Stomach smooth muscle (tissue), 2 donors: Measurements from ENCODE around the gene RPL31.
"Not testable (repeated sequence)": the region's sequence is repeated elsewhere in the genome, so short reads cannot be mapped to it uniquely, and the experiment has no call there.

ENCODE experiments used
- H3K27ac ChIP-seq: one replicate; pipeline ENCODE4 v1.7.0; 2013; ENCODE audit warnings: mild to moderate bottlenecking, low read length, inconsistent platforms
- H3K27me3 ChIP-seq, 2 donors: one replicate each; pipeline ENCODE4 v1.7.0; 2013; ENCODE audit warnings: low read length in 2 of 2; ENCODE audit not compliant: insufficient read depth in 2 of 2, control insufficient read depth in 1 of 2
- H3K36me3 ChIP-seq, 2 donors: one replicate each; pipeline ENCODE4 v1.7.0; 2013; ENCODE audit warnings: low read length in 2 of 2; ENCODE audit not compliant: control insufficient read depth in 2 of 2, insufficient read depth in 2 of 2
- H3K4me1 ChIP-seq: one replicate; pipeline ENCODE4 v1.7.0; 2013; ENCODE audit warnings: low read length; ENCODE audit not compliant: control insufficient read depth, insufficient read depth
- H3K4me3 ChIP-seq, 2 donors: one replicate each; pipeline ENCODE4 v1.7.0; 2013; ENCODE audit warnings: low read length in 2 of 2
- H3K9ac ChIP-seq, 2 donors: one replicate each; pipeline ENCODE4 v1.7.0; 2013; ENCODE audit warnings: low read length in 2 of 2, mild to moderate bottlenecking in 1 of 2
- H3K9me3 ChIP-seq, 2 donors: one replicate each; pipeline ENCODE4 v1.7.0; 2013; ENCODE audit warnings: low read length in 2 of 2; ENCODE audit not compliant: control insufficient read depth in 2 of 2
- donor health status: healthy.
- donor health status: Pancreatic carcinoma.

RPL31 gene

GRCh38 chr2:101045330-101045729 lies 43.2 kb downstream of the RPL31 start:
- Histone ChIP-seq H3K27me3 (no peaks in the 10 kb centered on the region), H3K27ac (no peak overlapping the region), H3K36me3 (peaks cover 3% of the 10 kb centered on the region in 2 donors), H3K9ac (no peak overlapping the region), H3K4me3 (no peak overlapping the region), H3K4me1 (peaks cover 4% of the 10 kb centered on the region), H3K9me3 (no peaks in the 10 kb centered on the region)

- Histone ChIP-seq H3K9ac (no peak overlapping the region), H3K4me3 (no peak overlapping the region), H3K27ac (no peak overlapping the region), H3K27me3 (no peaks in the 10 kb centered on the region), H3K36me3 (peaks cover 3 to 4% of the 10 kb centered on the region in 2 donors), H3K4me1 (peaks cover 4% of the 10 kb centered on the region), H3K9me3 (no peaks in the 10 kb centered on the region)
These were observed 45.1 kb downstream of the RPL31 start for GRCh38 chr2:101047075-101047766.

GRCh38 chr2:101047774-101048173 lies 45.7 kb downstream of the RPL31 start:
- Histone ChIP-seq H3K9ac (no peak overlapping the region), H3K4me3 (no peak overlapping the region), H3K4me1 (peaks cover 4% of the 10 kb centered on the region), H3K36me3 (peaks cover 3 to 4% of the 10 kb centered on the region in 2 donors), H3K27ac (no peak overlapping the region), H3K9me3 (no peaks in the 10 kb centered on the region), H3K27me3 (no peaks in the 10 kb centered on the region)

GRCh38 chr2:101048756-101049155 lies 46.7 kb downstream of the RPL31 start:
- Histone ChIP-seq H3K27me3 (no peaks in the 10 kb centered on the region), H3K36me3 (peaks cover 3 to 6% of the 10 kb centered on the region in 2 donors), H3K9me3 (no peaks in the 10 kb centered on the region)

GRCh38 chr2:101050886-101051285 lies 48.8 kb downstream of the RPL31 start:
- not testable (repeated sequence) for H3K4me3 ChIP-seq, H3K27ac ChIP-seq, H3K27me3 ChIP-seq, H3K9ac ChIP-seq, H3K9me3 ChIP-seq, H3K4me1 ChIP-seq
- H3K36me3 ChIP-seq: peaks cover 3 to 11% of the 10 kb centered on the region in 2 donors

More at GRCh38 chr2:101048756-101049155, 46.7 kb downstream of the RPL31 start:
- Histone ChIP-seq H3K27ac (no peak overlapping the region), H3K4me1 (peaks cover 4% of the 10 kb centered on the region), H3K9ac (no peak overlapping the region), H3K4me3 (no peak overlapping the region)

DNA sequence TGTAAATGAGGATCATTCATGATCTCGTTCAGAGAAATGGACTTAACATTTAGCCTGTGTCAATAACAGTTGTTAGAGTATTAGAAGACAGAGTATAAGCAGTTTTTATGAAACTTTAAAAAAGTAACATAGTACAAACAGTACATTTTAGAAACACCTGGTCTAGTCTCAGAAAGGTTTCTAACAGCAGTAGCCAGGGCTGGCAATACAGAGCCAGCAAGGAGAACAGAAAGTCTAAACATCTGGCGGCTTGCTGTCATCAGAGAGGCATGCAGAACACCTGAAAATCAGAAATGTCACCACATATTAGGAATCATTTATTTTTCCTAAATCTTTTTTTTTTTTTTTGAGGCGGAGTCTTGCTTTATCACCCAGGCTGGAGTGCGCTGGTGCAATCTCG lies 50.1 kb downstream of the RPL31 start:
- Histone ChIP-seq H3K36me3 (peaks cover 3 to 11% of the 10 kb centered on the region in 2 donors), H3K9me3 (no peaks in the 10 kb centered on the region)

GRCh38 chr2:101053117-101053516 lies 51.0 kb downstream of the RPL31 start:
- H3K36me3 ChIP-seq: peaks cover 3 to 12% of the 10 kb centered on the region in 2 donors
- H3K4me3 ChIP-seq: no peak overlapping the region
- H3K4me1 ChIP-seq: no peaks in the 10 kb centered on the region
- H3K9me3 ChIP-seq: no peaks in the 10 kb centered on the region
- H3K27me3 ChIP-seq: no peaks in the 10 kb centered on the region
- H3K9ac ChIP-seq: no peak overlapping the region
- H3K27ac ChIP-seq: no peak overlapping the region

More for the DNA sequence above, 50.1 kb downstream of the RPL31 start:
- no peak overlapping the region for H3K27ac ChIP-seq
- H3K9ac ChIP-seq: no peak overlapping the region
- H3K4me1 ChIP-seq: peaks cover 4% of the 10 kb centered on the region
- H3K4me3 ChIP-seq: no peak overlapping the region
- no peaks in the 10 kb centered on the region for H3K27me3 ChIP-seq
